ENCODE data around the gene METAP1D.
"Not testable (repeated sequence)": the region's sequence is repeated elsewhere in the genome, so short reads cannot be mapped to it uniquely, and the experiment has no call there.

METAP1D gene

GRCh38 chr2:171966688-171967087, 33.1 kb upstream of the METAP1D start:
- no peak overlapping the region for H2AFZ ChIP-seq (ENCODE audit: low read depth, low read length)
- H3K4me1 ChIP-seq (ENCODE audit: insufficient read depth, low read length), result peaks cover 10% of the 10 kb centered on the region
- no peak overlapping the region for H3K4me3 ChIP-seq (ENCODE audit: low read length)
- peaks cover 2% of the 10 kb centered on the region for H3K9me3 ChIP-seq (ENCODE audit: low read length)
- peaks cover 37% of the 10 kb centered on the region for H3K36me3 ChIP-seq (ENCODE audit: insufficient read depth, low read length)
- no peaks in the 10 kb centered on the region for H3K27me3 ChIP-seq (ENCODE audit: insufficient read depth, low read length)

- Histone ChIP-seq H3K4me1 (ENCODE audit: insufficient read depth, low read length) (peaks cover 9% of the 10 kb centered on the region), H3K4me3 (ENCODE audit: low read length) (no peak overlapping the region), H3K36me3 (ENCODE audit: insufficient read depth, low read length) (peaks cover 39% of the 10 kb centered on the region), H2AFZ (ENCODE audit: low read depth, low read length) (no peak overlapping the region), H3K9me3 (ENCODE audit: low read length) (peaks cover 2% of the 10 kb centered on the region), H3K27me3 (ENCODE audit: insufficient read depth, low read length) (no peaks in the 10 kb centered on the region)
Measured at GRCh38 chr2:171968509-171968908, 31.2 kb upstream of the METAP1D start.

- Histone ChIP-seq H3K4me1 (ENCODE audit: insufficient read depth, low read length) (no peaks in the 10 kb centered on the region), H3K36me3 (ENCODE audit: insufficient read depth, low read length) (peaks cover 31% of the 10 kb centered on the region), H2AFZ (ENCODE audit: low read depth, low read length) (no peak overlapping the region), H3K4me3 (ENCODE audit: low read length) (no peak overlapping the region), H3K9me3 (ENCODE audit: low read length) (peaks cover 2% of the 10 kb centered on the region), H3K27me3 (ENCODE audit: insufficient read depth, low read length) (no peaks in the 10 kb centered on the region)
Measured at GRCh38 chr2:171972329-171972982, 27.3 kb upstream of the METAP1D start.

GRCh38 chr2:171979103-171979502, 20.6 kb upstream of the METAP1D start:
- Histone ChIP-seq H3K9me3 (ENCODE audit: low read length) (no peaks in the 10 kb centered on the region), H3K4me3 (ENCODE audit: low read length) (no peak overlapping the region), H2AFZ (ENCODE audit: low read depth, low read length) (no peak overlapping the region), H3K4me1 (ENCODE audit: insufficient read depth, low read length) (no peaks in the 10 kb centered on the region), H3K36me3 (ENCODE audit: insufficient read depth, low read length) (peaks cover 45% of the 10 kb centered on the region), H3K27me3 (ENCODE audit: insufficient read depth, low read length) (no peaks in the 10 kb centered on the region)

GRCh38 chr2:171983924-171984323, 15.8 kb upstream of the METAP1D start:
- not testable (repeated sequence) for H3K27me3 ChIP-seq (ENCODE audit: insufficient read depth, low read length); H3K9me3 ChIP-seq (ENCODE audit: low read length); H3K4me1 ChIP-seq (ENCODE audit: insufficient read depth, low read length); H3K4me3 ChIP-seq (ENCODE audit: low read length); H2AFZ ChIP-seq (ENCODE audit: low read depth, low read length)
- peaks cover 24% of the 10 kb centered on the region for H3K36me3 ChIP-seq (ENCODE audit: insufficient read depth, low read length)

GRCh38 chr2:171985076-171985475, 14.7 kb upstream of the METAP1D start:
- Histone ChIP-seq H3K4me3 (ENCODE audit: low read length) (no peak overlapping the region), H3K36me3 (ENCODE audit: insufficient read depth, low read length) (peaks cover 13% of the 10 kb centered on the region), H3K27me3 (ENCODE audit: insufficient read depth, low read length) (no peaks in the 10 kb centered on the region), H3K9me3 (ENCODE audit: low read length) (no peaks in the 10 kb centered on the region), H2AFZ (ENCODE audit: low read depth, low read length) (no peak overlapping the region), H3K4me1 (ENCODE audit: insufficient read depth, low read length) (no peaks in the 10 kb centered on the region)

- peaks cover 9% of the 10 kb centered on the region for H3K36me3 ChIP-seq (ENCODE audit: insufficient read depth, low read length)
- H2AFZ ChIP-seq (ENCODE audit: low read depth, low read length), result no peak overlapping the region
- no peaks in the 10 kb centered on the region for H3K27me3 ChIP-seq (ENCODE audit: insufficient read depth, low read length)
- no peaks in the 10 kb centered on the region for H3K9me3 ChIP-seq (ENCODE audit: low read length)
- no peaks in the 10 kb centered on the region for H3K4me1 ChIP-seq (ENCODE audit: insufficient read depth, low read length)
- no peak overlapping the region for H3K4me3 ChIP-seq (ENCODE audit: low read length)
Measured at GRCh38 chr2:171986778-171987177, 13.0 kb upstream of the METAP1D start.

GRCh38 chr2:171991027-171991426, 8.7 kb upstream of the METAP1D start:
- Histone ChIP-seq H3K4me3 (ENCODE audit: low read length) (no peak overlapping the region), H3K4me1 (ENCODE audit: insufficient read depth, low read length) (peaks cover 9% of the 10 kb centered on the region), H3K27me3 (ENCODE audit: insufficient read depth, low read length) (no peaks in the 10 kb centered on the region), H2AFZ (ENCODE audit: low read depth, low read length) (no peak overlapping the region), H3K9me3 (ENCODE audit: low read length) (no peaks in the 10 kb centered on the region), H3K36me3 (ENCODE audit: insufficient read depth, low read length) (no peaks in the 10 kb centered on the region)

- no peaks in the 10 kb centered on the region for H3K9me3 ChIP-seq (ENCODE audit: low read length)
- H3K4me3 ChIP-seq (ENCODE audit: low read length), result no peak overlapping the region
- H3K27me3 ChIP-seq (ENCODE audit: insufficient read depth, low read length), result peaks cover 3% of the 10 kb centered on the region
Measured at GRCh38 chr2:171995586-171995985, 4.2 kb upstream of the METAP1D start.

GRCh38 chr2:171996021-171996420, 3.7 kb upstream of the METAP1D start:
- no peak overlapping the region for H2AFZ ChIP-seq (ENCODE audit: low read depth, low read length)
- H3K27me3 ChIP-seq (ENCODE audit: insufficient read depth, low read length), result peaks cover 3% of the 10 kb centered on the region
- no peak overlapping the region for H3K4me3 ChIP-seq (ENCODE audit: low read length)
- no peaks in the 10 kb centered on the region for H3K36me3 ChIP-seq (ENCODE audit: insufficient read depth, low read length)
- no peaks in the 10 kb centered on the region for H3K9me3 ChIP-seq (ENCODE audit: low read length)
- H3K4me1 ChIP-seq (ENCODE audit: insufficient read depth, low read length), result peaks cover 22% of the 10 kb centered on the region

More at GRCh38 chr2:171995586-171995985, 4.2 kb upstream of the METAP1D start:
- H3K36me3 ChIP-seq (ENCODE audit: insufficient read depth, low read length), result no peaks in the 10 kb centered on the region
- peaks cover 19% of the 10 kb centered on the region for H3K4me1 ChIP-seq (ENCODE audit: insufficient read depth, low read length)
- H2AFZ ChIP-seq (ENCODE audit: low read depth, low read length), result no peak overlapping the region

GRCh38 chr2:171997031-171997430, 2.7 kb upstream of the METAP1D start:
- not testable (repeated sequence) for H2AFZ ChIP-seq (ENCODE audit: low read depth, low read length); H3K9me3 ChIP-seq (ENCODE audit: low read length); H3K4me3 ChIP-seq (ENCODE audit: low read length); H3K27me3 ChIP-seq (ENCODE audit: insufficient read depth, low read length); H3K36me3 ChIP-seq (ENCODE audit: insufficient read depth, low read length)
- H3K4me1 ChIP-seq (ENCODE audit: insufficient read depth, low read length), result peaks cover 22% of the 10 kb centered on the region

- Histone ChIP-seq H2AFZ (ENCODE audit: low read depth, low read length) (peak overlapping the region; percentile 82), H3K4me1 (ENCODE audit: insufficient read depth, low read length) (peaks cover 13% of the 10 kb centered on the region), H3K9me3 (ENCODE audit: low read length) (no peaks in the 10 kb centered on the region), H3K27me3 (ENCODE audit: insufficient read depth, low read length) (peaks cover 3% of the 10 kb centered on the region), H3K4me3 (ENCODE audit: low read length) (peak overlapping the region; percentile 61), H3K36me3 (ENCODE audit: insufficient read depth, low read length) (no peaks in the 10 kb centered on the region)
Measured at GRCh38 chr2:171999161-171999560, 592 bp upstream of the METAP1D start.

GRCh38 chr2:172000696-172001361, 1.1 kb downstream of the METAP1D start:
- Histone ChIP-seq H3K36me3 (ENCODE audit: insufficient read depth, low read length) (no peaks in the 10 kb centered on the region), H2AFZ (ENCODE audit: low read depth, low read length) (peak overlapping the region; percentile 82), H3K4me3 (ENCODE audit: low read length) (peak overlapping the region; percentile 61), H3K9me3 (ENCODE audit: low read length) (no peaks in the 10 kb centered on the region), H3K27me3 (ENCODE audit: insufficient read depth, low read length) (peaks cover 3% of the 10 kb centered on the region), H3K4me1 (ENCODE audit: insufficient read depth, low read length) (peaks cover 13% of the 10 kb centered on the region)
